ENCODE data around the gene CCDC183. TPM values are rescaled to one million over a fixed set of nuclear protein-coding genes. Genes with fewer than 3 reads are reported as not detected.

Gene CCDC183
- total and polyA plus RNA-seq, 10 donors, result 0.41 to 1.6 (median 0.69) TPM

DNA sequence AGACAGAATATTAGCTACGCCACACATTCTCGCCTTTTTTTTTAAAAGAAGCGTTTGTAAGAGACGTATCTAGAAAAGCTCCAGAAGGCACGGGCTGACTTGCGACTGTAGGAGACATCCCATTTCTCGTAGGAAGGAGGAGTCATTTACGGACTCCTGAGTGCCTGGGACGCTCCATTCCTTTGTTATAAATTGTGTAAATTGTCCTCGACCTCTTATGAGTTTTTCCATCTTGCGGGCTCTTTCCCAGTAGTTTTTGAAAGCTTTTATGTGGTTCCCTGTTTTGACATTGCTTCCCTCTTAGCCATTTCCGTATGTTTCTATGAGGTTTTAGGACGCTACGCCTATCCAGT, 12.6 kb downstream of the CCDC183 start:
- Histone ChIP-seq H3K36me3 (peaks cover 0 to 67% (median 2%) of the 10 kb centered on the region in 6 donors), H3K27me3 (replicated peaks in 1 of 7) (no peaks in the 10 kb centered on the region), H3K4me1 (peaks cover 33 to 75% (median 48%) of the 10 kb centered on the region in 6 donors), H3K4me3 (peak overlapping the region; percentile 88 to 100 (median 98)), H3K9me3 (no peaks in the 10 kb centered on the region), H3K27ac (peak overlapping the region in 6 of 8 donors; percentile 93 to 95 (median 94))
- no peak for DNase-seq
- no peak for TF ChIP-seq POLR2A (IDR thresholded peaks at IDR 0.05)
- TF ChIP-seq POLR2AphosphoS5 (IDR thresholded peaks at IDR 0.05), result no peak
- TF ChIP-seq, protein P1, sequence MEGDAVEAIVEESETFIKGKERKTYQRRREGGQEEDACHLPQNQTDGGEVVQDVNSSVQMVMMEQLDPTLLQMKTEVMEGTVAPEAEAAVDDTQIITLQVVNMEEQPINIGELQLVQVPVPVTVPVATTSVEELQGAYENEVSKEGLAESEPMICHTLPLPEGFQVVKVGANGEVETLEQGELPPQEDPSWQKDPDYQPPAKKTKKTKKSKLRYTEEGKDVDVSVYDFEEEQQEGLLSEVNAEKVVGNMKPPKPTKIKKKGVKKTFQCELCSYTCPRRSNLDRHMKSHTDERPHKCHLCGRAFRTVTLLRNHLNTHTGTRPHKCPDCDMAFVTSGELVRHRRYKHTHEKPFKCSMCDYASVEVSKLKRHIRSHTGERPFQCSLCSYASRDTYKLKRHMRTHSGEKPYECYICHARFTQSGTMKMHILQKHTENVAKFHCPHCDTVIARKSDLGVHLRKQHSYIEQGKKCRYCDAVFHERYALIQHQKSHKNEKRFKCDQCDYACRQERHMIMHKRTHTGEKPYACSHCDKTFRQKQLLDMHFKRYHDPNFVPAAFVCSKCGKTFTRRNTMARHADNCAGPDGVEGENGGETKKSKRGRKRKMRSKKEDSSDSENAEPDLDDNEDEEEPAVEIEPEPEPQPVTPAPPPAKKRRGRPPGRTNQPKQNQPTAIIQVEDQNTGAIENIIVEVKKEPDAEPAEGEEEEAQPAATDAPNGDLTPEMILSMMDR (IDR thresholded peaks at IDR 0.05 in 8 of 11, conservative IDR thresholded peaks at IDR 0.05 in 3 of 11), result no peak
- intact Hi-C loops (cut with DNase I; ENCODE audit: low total_unique reads), result no loop called here
- WGBS, 5 donors, result 4 to 7% (median 5%) methylated on average over 14 of the region's 14 CpGs

DNA sequence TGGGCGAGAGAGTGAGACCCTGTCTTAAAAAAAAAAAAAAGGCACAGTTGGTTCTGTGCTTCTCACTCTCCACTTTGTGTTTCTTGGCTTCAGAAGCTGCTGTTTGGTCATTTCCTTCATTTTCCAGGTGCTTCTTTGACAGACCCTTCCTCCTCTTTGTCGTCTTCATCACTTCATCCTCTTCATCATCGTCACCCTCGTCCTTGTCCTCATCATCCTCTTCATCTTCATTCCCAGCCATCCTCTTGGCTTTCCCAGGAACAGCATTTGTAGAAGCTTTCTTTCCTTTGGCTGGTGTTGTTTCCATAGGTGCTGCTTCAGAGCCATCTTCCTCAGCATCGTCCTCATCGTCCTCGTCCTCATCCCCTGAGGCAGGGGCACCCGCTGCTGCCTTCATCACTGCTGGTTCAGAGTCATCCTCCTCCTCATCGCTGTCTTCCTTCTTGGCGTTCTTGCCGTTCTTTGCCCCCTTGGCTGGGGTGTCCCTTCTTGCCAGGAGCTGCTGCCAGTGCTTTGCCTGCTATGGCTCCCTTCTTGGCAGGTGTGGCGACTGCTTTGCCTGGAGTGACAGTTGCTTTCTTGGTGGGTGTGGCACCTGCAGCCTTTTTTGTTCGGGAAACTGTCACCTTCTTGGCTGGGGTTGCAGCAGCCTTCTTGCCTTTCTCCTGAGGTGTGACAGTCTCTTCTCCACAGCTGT, 18.7 kb downstream of the CCDC183 start:
- DNase-seq, result no peak
- WGBS, 5 donors, result 92 to 95% (median 92%) methylated on average over 13 of the region's 13 CpGs
- no peak overlapping the region for H3K4me3 ChIP-seq
- H3K36me3 ChIP-seq, result peaks cover 0 to 73% (median 2%) of the 10 kb centered on the region in 6 donors
- intact Hi-C loops (cut with DNase I; ENCODE audit: low total_unique reads), result no loop called here
- no peaks in the 10 kb centered on the region for H3K27me3 ChIP-seq (replicated peaks in 1 of 7)
- no peak overlapping the region for H3K27ac ChIP-seq
- TF ChIP-seq POLR2A (IDR thresholded peaks at IDR 0.05), result no peak
- TF ChIP-seq, protein P1 (IDR thresholded peaks at IDR 0.05 in 8 of 11, conservative IDR thresholded peaks at IDR 0.05 in 3 of 11), result no peak
- no peak for TF ChIP-seq POLR2AphosphoS5 (IDR thresholded peaks at IDR 0.05)
- H3K9me3 ChIP-seq, result no peaks in the 10 kb centered on the region
- peaks cover 8 to 58% (median 24%) of the 10 kb centered on the region in 6 donors for H3K4me1 ChIP-seq

DNA sequence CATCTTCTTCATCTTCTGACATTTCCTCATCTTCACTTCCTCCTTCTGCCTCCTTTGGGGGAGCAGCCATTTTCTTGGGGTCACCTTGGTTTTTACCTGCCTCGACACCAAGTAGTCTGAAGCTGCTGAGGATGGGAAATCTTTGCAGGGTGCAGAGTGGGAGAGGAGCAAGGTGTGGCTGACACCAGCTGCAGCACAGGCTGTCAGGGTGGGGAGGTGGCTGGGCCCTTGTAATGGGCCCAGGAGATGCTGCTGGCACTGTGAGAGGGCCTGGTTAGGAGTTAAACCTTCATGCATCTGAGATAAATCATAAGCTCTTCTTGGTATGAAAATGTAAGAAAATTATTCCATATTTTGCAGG, 19.3 kb downstream of the CCDC183 start:
- intact Hi-C loops (cut with DNase I; ENCODE audit: low total_unique reads), result no loop called here
- Histone ChIP-seq H3K27ac (no peak overlapping the region), H3K36me3 (peaks cover 0 to 68% (median 2%) of the 10 kb centered on the region in 6 donors), H3K4me3 (no peak overlapping the region), H3K27me3 (replicated peaks in 1 of 7) (no peaks in the 10 kb centered on the region), H3K4me1 (peaks cover 2 to 57% (median 20%) of the 10 kb centered on the region in 6 donors), H3K9me3 (no peaks in the 10 kb centered on the region)
- DNase-seq, result no peak
- TF ChIP-seq POLR2A (IDR thresholded peaks at IDR 0.05) (no peak), POLR2AphosphoS5 (IDR thresholded peaks at IDR 0.05) (no peak)
- TF ChIP-seq, protein P1 (IDR thresholded peaks at IDR 0.05 in 8 of 11, conservative IDR thresholded peaks at IDR 0.05 in 3 of 11), result no peak
- WGBS, 5 donors, result 0 to 56% (median 0%) methylated on average over 1 of the region's 1 CpG

DNA sequence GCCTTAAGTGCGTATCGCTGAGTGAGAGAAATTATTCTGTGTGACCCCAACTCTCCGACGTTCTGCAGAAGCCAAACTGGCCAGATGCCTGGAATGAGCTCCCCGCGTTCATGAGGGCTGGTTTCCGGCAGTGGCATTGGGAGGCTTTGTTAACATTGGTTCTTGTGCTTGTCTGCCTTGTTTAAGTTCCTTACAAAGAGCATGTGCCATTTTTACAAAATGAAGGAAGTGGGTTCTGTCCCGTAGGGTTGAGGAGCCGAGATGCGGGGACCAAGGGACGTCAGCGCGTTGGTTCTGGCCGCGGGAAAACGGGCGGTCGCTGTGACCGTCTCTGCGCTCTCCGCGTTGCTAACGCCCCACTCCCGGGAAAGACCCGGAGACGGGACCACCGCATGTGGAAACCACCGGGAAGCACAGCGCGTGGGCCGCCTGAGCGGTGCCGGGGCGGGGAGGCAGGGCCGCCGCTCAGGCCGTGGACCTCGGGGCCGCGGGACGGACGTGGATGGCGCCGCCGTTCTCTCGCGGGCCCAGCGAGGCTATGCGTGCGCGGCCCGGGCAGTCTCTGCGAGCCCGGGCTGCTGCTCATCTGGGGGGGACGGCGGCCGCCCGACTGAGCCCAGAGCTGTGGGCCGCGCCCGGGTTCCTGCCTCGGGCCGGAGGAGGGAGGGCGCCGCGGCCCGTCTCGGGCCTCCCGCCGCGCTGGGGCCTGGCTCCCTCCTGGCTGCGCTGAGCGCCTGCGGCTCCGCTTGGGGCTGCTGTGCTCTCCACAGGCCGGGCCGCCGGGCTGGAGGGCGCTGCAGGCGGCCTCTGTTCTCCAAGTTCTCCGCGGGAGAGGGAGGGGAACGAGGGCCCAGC, 25.1 kb downstream of the CCDC183 start:
- intact Hi-C loops (cut with DNase I; ENCODE audit: low total_unique reads), result no loop called here
- Histone ChIP-seq H3K4me1 (peaks cover 0 to 24% (median 15%) of the 10 kb centered on the region in 6 donors), H3K9me3 (no peaks in the 10 kb centered on the region), H3K36me3 (peaks cover 0 to 53% (median 30%) of the 10 kb centered on the region in 6 donors), H3K4me3 (peak overlapping the region in 5 of 8 donors; percentile 5 to 48 (median 23)), H3K27ac (peak overlapping the region in 5 of 8 donors; percentile 11 to 55 (median 34)), H3K27me3 (replicated peaks in 1 of 7) (no peaks in the 10 kb centered on the region)
- DNase-seq, result no peak
- 32 to 51% (median 37%) methylated on average over 63 to 83 of the region's 83 CpGs for WGBS, 5 donors
- TF ChIP-seq, protein P1 (IDR thresholded peaks at IDR 0.05 in 8 of 11, conservative IDR thresholded peaks at IDR 0.05 in 3 of 11), result no peak
- peak in 1 of 3 donors; percentile 0 for TF ChIP-seq POLR2AphosphoS5 (IDR thresholded peaks at IDR 0.05)
- TF ChIP-seq POLR2A (IDR thresholded peaks at IDR 0.05), result no peak

Measured in spleen (tissue), 11 donors.